ENCODE measurements around the gene ULK4. TPM values are rescaled to one million over a fixed set of nuclear protein-coding genes. Genes with fewer than 3 reads are reported as not detected.

ULK4 gene
- total RNA-seq, 1 donor: 22.0 TPM

DNA sequence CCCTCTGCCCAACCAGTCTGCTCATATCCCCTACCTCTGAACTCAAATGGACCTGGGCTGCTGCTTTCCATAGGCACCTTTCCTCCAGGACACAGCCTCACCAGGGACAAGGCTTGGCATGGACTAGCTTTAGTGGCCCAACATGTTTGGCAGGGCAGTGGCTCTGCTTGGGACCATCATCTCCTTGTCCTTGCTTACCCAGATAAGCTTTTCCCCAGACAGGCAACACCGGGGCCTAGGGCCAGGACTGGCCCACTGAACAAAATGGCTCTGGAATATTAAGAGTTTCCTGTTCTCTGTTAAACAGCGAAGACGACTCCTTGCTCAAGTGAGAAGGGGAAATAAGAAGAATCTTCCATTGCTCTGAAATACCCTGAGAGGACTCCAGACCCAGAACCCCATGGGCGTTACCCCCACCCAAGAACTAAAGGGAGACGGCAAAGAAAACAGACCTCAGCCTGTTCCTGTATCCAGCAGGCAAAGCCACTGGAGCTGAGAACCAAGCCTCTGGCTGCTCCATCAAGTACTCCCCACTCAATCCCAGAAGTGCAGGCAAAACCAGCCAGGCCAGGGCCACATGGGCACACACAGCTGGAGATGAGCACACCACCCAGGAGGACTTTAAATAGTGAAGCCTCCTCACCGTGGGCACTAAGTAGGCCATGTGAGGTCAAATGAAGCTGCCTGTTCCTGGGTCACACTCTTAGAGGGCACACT is 717.1 kb downstream of the ULK4 start:
- H3K4me3 ChIP-seq (ENCODE audit: low read depth, low read length): no peak overlapping the region
- TF ChIP-seq, protein P1, sequence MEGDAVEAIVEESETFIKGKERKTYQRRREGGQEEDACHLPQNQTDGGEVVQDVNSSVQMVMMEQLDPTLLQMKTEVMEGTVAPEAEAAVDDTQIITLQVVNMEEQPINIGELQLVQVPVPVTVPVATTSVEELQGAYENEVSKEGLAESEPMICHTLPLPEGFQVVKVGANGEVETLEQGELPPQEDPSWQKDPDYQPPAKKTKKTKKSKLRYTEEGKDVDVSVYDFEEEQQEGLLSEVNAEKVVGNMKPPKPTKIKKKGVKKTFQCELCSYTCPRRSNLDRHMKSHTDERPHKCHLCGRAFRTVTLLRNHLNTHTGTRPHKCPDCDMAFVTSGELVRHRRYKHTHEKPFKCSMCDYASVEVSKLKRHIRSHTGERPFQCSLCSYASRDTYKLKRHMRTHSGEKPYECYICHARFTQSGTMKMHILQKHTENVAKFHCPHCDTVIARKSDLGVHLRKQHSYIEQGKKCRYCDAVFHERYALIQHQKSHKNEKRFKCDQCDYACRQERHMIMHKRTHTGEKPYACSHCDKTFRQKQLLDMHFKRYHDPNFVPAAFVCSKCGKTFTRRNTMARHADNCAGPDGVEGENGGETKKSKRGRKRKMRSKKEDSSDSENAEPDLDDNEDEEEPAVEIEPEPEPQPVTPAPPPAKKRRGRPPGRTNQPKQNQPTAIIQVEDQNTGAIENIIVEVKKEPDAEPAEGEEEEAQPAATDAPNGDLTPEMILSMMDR (IDR thresholded peaks at IDR 0.05; ENCODE audit: insufficient read depth, low read depth, low read length): no peak
- DNase-seq (ENCODE audit: low read depth): no peak

DNA sequence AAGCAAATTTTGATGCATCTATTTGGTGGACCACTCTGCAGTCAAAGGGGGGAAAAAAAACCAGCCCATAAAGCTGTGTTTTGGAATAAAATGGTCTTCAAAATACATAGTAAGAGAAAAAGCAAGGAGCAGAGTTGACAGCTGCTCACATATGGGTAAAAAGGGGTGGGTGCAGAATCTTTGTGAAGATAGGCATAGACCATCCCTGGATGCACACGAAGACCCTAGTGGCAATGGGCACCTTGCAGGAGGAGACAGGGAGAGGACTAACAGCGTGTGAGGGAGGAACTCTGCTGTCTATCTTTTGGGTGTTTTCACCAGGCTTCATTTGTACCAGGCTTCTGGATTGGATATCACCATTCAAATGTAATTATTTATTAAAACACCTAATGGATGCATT is 718.7 kb downstream of the ULK4 start:
- H3K4me3 ChIP-seq (ENCODE audit: low read depth, low read length): no peak overlapping the region
- TF ChIP-seq, protein P1 (IDR thresholded peaks at IDR 0.05; ENCODE audit: insufficient read depth, low read depth, low read length): no peak
- DNase-seq (ENCODE audit: low read depth): no peak

DNA sequence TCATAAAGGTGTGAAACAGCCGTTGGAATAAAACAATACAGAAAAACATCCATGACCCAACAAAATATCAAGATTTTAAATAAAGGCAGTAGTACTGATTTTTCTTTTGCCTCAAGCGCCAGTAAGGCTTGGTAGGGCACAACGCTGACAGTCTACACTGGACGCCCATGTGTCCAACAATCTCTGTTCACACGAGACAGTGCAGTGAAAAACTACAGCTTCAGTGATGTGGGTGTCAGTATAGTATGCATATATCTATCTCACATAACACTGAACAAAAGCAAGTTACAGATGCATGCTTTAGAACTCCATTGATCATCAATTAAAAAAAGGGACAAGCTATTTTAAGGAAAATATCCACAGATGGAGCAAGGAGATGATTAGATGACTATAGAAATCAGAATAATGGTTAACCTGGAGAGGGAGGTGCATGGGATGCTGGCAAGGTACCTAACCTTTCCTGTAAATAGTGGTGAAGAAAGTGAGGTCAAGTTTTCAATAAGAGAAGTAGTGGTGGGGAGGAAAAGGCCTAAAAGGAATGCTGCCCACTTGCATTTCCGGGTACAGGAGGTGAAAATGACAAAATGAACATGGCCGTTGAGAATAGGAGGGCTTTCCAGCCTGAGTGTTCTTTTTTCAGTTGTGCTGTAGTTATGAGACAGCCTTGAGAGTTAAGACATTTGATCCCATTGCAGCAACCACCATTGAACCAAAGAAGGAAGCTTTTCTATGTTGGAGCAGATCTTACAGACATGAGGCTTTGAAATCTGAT is 719.9 kb downstream of the ULK4 start:
- H3K4me3 ChIP-seq (ENCODE audit: low read depth, low read length): no peak overlapping the region
- no peak for DNase-seq (ENCODE audit: low read depth)
- TF ChIP-seq, protein P1 (IDR thresholded peaks at IDR 0.05; ENCODE audit: insufficient read depth, low read depth, low read length): no peak

DNA sequence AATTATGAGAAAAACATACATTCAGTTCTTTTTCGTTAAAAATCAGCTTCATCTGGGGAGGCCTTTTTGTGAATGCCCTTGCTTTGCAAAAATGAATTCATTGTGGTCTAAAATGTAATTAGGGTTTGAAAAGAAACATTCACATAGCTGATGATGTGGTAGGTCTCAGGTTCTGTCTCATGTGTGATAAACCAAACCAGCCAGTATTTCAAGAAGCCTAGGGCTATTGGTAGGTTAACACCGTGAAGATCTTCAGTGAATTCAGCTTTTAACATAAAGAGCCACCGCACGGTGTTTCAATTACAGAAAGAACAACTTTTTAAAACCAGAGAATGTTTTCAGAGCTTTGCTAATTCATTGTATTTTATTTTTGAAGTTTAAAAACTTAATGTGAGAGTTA is 720.7 kb downstream of the ULK4 start:
- TF ChIP-seq, protein P1 (IDR thresholded peaks at IDR 0.05; ENCODE audit: insufficient read depth, low read depth, low read length): no peak
- DNase-seq (ENCODE audit: low read depth): no peak
- no peak overlapping the region for H3K4me3 ChIP-seq (ENCODE audit: low read depth, low read length)

DNA sequence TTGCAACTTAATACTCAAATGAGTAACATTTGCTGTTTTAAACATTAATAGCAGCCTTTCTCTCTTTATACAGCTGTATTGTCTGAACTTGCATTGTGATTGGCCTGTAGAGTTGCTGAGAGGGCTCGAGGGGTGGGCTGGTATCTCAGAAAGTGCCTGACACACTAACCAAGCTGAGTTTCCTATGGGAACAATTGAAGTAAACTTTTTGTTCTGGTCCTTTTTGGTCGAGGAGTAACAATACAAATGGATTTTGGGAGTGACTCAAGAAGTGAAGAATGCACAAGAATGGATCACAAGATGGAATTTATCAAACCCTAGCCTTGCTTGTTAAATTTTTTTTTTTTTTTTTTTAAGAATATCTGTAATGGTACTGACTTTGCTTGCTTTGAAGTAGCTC is 722.3 kb downstream of the ULK4 start:
- TF ChIP-seq, protein P1 (IDR thresholded peaks at IDR 0.05; ENCODE audit: insufficient read depth, low read depth, low read length): no peak
- no peak for DNase-seq (ENCODE audit: low read depth)

DNA sequence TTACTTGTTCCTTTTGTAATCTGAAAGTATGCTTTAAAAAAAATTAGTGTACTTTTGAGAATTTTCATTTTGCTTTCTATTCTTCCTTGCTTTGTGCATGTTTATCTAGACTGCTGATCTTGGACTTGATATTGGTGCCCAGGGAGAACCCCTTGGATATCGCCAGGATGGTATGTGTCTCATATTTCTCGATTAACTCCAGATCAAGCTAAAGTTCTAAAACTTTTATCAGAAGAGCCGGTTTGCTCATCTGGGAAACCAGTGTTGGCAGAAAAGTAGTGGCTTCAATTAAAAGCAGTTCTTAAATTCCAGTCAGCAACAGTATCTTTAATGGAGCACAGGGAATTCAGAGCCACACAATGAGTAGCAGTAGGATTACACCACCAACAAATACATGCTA is 724.0 kb downstream of the ULK4 start:
- TF ChIP-seq, protein P1 (IDR thresholded peaks at IDR 0.05; ENCODE audit: insufficient read depth, low read depth, low read length): no peak
- no peak overlapping the region for H3K4me3 ChIP-seq (ENCODE audit: low read depth, low read length)
- no peak for DNase-seq (ENCODE audit: low read depth)

More for the DNA sequence above, 722.3 kb downstream of the ULK4 start:
- H3K4me3 ChIP-seq (ENCODE audit: low read depth, low read length): no peak overlapping the region

Data from fibroblast of villous mesenchyme (primary cell).